HCEC 1CT (cell line): Measurements from ENCODE around the gene ENOX1.

Source experiments
- DNase-seq: peaks from one replicate; pipeline ENCODE4 v3.0.0-alpha.2; 2017

ENOX1 gene

GRCh38 chr13:43664700-43665191 is 122.0 kb downstream of the ENOX1 start:
- DNase-seq, result peak; percentile 87

- DNase-seq, result peak; percentile 75
These were observed 123.2 kb downstream of the ENOX1 start for GRCh38 chr13:43663474-43664090.

- no peak for DNase-seq
These were observed 123.8 kb downstream of the ENOX1 start for GRCh38 chr13:43662976-43663375.

GRCh38 chr13:43661161-43661830 is 125.5 kb downstream of the ENOX1 start:
- DNase-seq, result no peak

- no peak for DNase-seq
These were observed 129.3 kb downstream of the ENOX1 start for GRCh38 chr13:43657485-43657884.

- no peak for DNase-seq
These were observed 132.8 kb downstream of the ENOX1 start for GRCh38 chr13:43653980-43654379.

- DNase-seq, result no peak
These were observed 133.4 kb downstream of the ENOX1 start for GRCh38 chr13:43653395-43653794.

GRCh38 chr13:43652760-43653159 is 134.0 kb downstream of the ENOX1 start:
- no peak for DNase-seq

- no peak for DNase-seq
These were observed 135.9 kb downstream of the ENOX1 start for GRCh38 chr13:43650882-43651281.

- no peak for DNase-seq
These were observed 138.0 kb downstream of the ENOX1 start for GRCh38 chr13:43648733-43649132.

- DNase-seq, result no peak
These were observed 139.3 kb downstream of the ENOX1 start for GRCh38 chr13:43647471-43647870.

GRCh38 chr13:43640476-43640875 is 146.3 kb downstream of the ENOX1 start:
- no peak for DNase-seq

- DNase-seq, result no peak
These were observed 155.7 kb downstream of the ENOX1 start for GRCh38 chr13:43631106-43631505.

GRCh38 chr13:43629691-43630480 is 156.9 kb downstream of the ENOX1 start:
- DNase-seq, result no peak

GRCh38 chr13:43626994-43627393 is 159.8 kb downstream of the ENOX1 start:
- no peak for DNase-seq

- DNase-seq, result no peak
These were observed 172.7 kb downstream of the ENOX1 start for GRCh38 chr13:43614063-43614462.

GRCh38 chr13:43611281-43612273 is 175.2 kb downstream of the ENOX1 start:
- DNase-seq, result no peak

GRCh38 chr13:43608400-43609137 is 178.2 kb downstream of the ENOX1 start:
- DNase-seq, result no peak

GRCh38 chr13:43597599-43597945 is 189.2 kb downstream of the ENOX1 start:
- no peak for DNase-seq

GRCh38 chr13:43596924-43597598 is 189.7 kb downstream of the ENOX1 start:
- no peak for DNase-seq

- DNase-seq, result no peak
These were observed 190.8 kb downstream of the ENOX1 start for GRCh38 chr13:43596006-43596405.
